Left ventricle myocardium superior (tissue), 1 donor: Measurements from ENCODE around the gene FURIN. TPM values are rescaled to one million over a fixed set of nuclear protein-coding genes. Genes with fewer than 3 reads are reported as not detected.

Experiments used
- ATAC-seq: fragments of 200-7000 bp; cut with Tn5 transposase; one replicate; pipeline ENCODE4 v1.9.1; 2020; ENCODE audit warnings: mild to moderate bottlenecking, moderate library complexity
- DNase-seq: peaks from one replicate; pipeline ENCODE4 v3.0.0-alpha.2; 2020
- intact Hi-C: fragments of 100-400 bp; cut with micrococcal nuclease; formaldehyde crosslinking; loops from one replicate; pipeline ENCODE4 v1.11.0; 2022
- total RNA-seq: library from RNA; stranded (reverse); fragmentation: NEBNext Ultra II Directional; extraction: Animal tissue kit (Norgen Biotek cat#: 25700); gene quantifications from one replicate; pipeline ENCODE4 v1.2.1, GENCODE V29; 2021
- donor health status: DM: no; HTN: yes; CAD: no; lungs with severe emphysema.

FURIN gene
- total RNA-seq, 1 donor from 2014 or later = 49.9 TPM

- intact Hi-C loops = no loop called here
Measured at GRCh38 chr15:90879730-90880366, 11.5 kb downstream of the FURIN start.

GRCh38 chr15:90880381-90881145 is 12.2 kb downstream of the FURIN start:
- DNase-seq (no peak), ATAC-seq (no peak)
- intact Hi-C loops = no loop called here

More at GRCh38 chr15:90879730-90880366, 11.5 kb downstream of the FURIN start:
- no peak for DNase-seq
- ATAC-seq = no peak

GRCh38 chr15:90881181-90881977 is 13.0 kb downstream of the FURIN start:
- intact Hi-C loops = no loop called here
- DNase-seq (no peak), ATAC-seq (no peak)

GRCh38 chr15:90881978-90882721 is 13.8 kb downstream of the FURIN start:
- intact Hi-C loops = no loop called here
- ATAC-seq (no peak), DNase-seq (no peak)

- DNase-seq (no peak), ATAC-seq (no peak)
- intact Hi-C loops = no loop called here
Measured at GRCh38 chr15:90882781-90883525, 14.6 kb downstream of the FURIN start.

GRCh38 chr15:90883526-90883975 is 15.2 kb downstream of the FURIN start:
- DNase-seq = no peak
- intact Hi-C loops = no loop called here

GRCh38 chr15:90883976-90884718 is 15.8 kb downstream of the FURIN start, which contains the start of gene FES:
Gene FES (plus strand): TSS chr15:90884504. CDS start chr15:90885046, 542 bp downstream.
- DNase-seq (peak; percentile 87), ATAC-seq (peak; percentile 78)
- intact Hi-C loops = no loop called here

More at GRCh38 chr15:90883526-90883975, 15.2 kb downstream of the FURIN start:
- ATAC-seq = peak; percentile 2

GRCh38 chr15:90884719-90885431 is 16.5 kb downstream of the FURIN start:
- peak; percentile 2 for ATAC-seq

GRCh38 chr15:90885432-90886290 is 17.3 kb downstream of the FURIN start:
- intact Hi-C loops = loop anchor here (5.0 kb wide), 1 partner anchor 238 kb away; no protein-coding TSS in a partner anchor
- peak; percentile 88 for DNase-seq
- ATAC-seq = peak; percentile 62

More at GRCh38 chr15:90884719-90885431, 16.5 kb downstream of the FURIN start:
- DNase-seq = no peak
- intact Hi-C loops = loop anchor here (5.0 kb wide), 1 partner anchor 238 kb away; no protein-coding TSS in a partner anchor

- intact Hi-C loops = loop anchor here (5.0 kb wide), 1 partner anchor 239 kb away; no protein-coding TSS in a partner anchor
- ATAC-seq = no peak
- no peak for DNase-seq
Measured at GRCh38 chr15:90886291-90886614, 17.9 kb downstream of the FURIN start.

- DNase-seq = no peak
- intact Hi-C loops = loop anchor here (5.0 kb wide), 1 partner anchor 240 kb away; no protein-coding TSS in a partner anchor
- no peak for ATAC-seq
Measured at GRCh38 chr15:90887037-90887481, 18.7 kb downstream of the FURIN start.

GRCh38 chr15:90889313-90889730 is 20.9 kb downstream of the FURIN start:
- DNase-seq (no peak), ATAC-seq (no peak)
- intact Hi-C loops = loop anchor here (5.0 kb wide), 1 partner anchor 242 kb away; no protein-coding TSS in a partner anchor

- ATAC-seq (no peak), DNase-seq (no peak)
- intact Hi-C loops = loop anchor here (5.0 kb wide), 1 partner anchor 243 kb away; no protein-coding TSS in a partner anchor
Measured at GRCh38 chr15:90889736-90890456, 21.5 kb downstream of the FURIN start.

GRCh38 chr15:90890839-90891238 is 22.5 kb downstream of the FURIN start:
- no peak for DNase-seq
- intact Hi-C loops = no loop called here
- no peak for ATAC-seq

GRCh38 chr15:90891346-90891949 is 23.1 kb downstream of the FURIN start:
- no peak for ATAC-seq
- DNase-seq = no peak
- intact Hi-C loops = no loop called here
